Measurements from ENCODE around the gene PCGF6.
A peak's percentile ranks its signal among the peaks of the same experiment; 100 is the strongest.

The PCGF6 gene

GRCh38 chr10:103282961-103283360, 68.0 kb downstream of the PCGF6 start (continued):
- TF ChIP-seq ZNF747 (tag by site-specific recombination; IDR thresholded peaks at IDR 0.05) = no peak
- TF ChIP-seq OSR2 (tag by site-specific recombination; IDR thresholded peaks at IDR 0.05) = no peak
- TF ChIP-seq YY1 (tag by site-specific recombination; IDR thresholded peaks at IDR 0.05) = no peak

- CTCF ChIA-PET = interaction anchor here (0.6 kb wide), 1 partner anchor 51 kb away, joined by 3 read pairs; no protein-coding TSS in a partner anchor
- Histone ChIP-seq H3K4me3 (ENCODE audit: low read depth, low read length) (no peak overlapping the region), H3K9me3 (ENCODE audit: control insufficient read depth, insufficient read depth, low read depth, low read length) (no peaks in the 10 kb centered on the region), H3K4me1 (ENCODE audit: control insufficient read depth, insufficient read depth, low read length) (peaks cover 10% of the 10 kb centered on the region), H3K36me3 (ENCODE audit: control insufficient read depth in 2 of 2, insufficient read depth in 1 of 2, low read length in 2 of 2) (no peaks in the 10 kb centered on the region), H3K27ac (ENCODE audit: extremely low read depth, low read depth, low read length) (no peak overlapping the region)
- POLR2A ChIA-PET = interaction anchor here (0.5 kb wide), 1 partner anchor 14 kb away, joined by 3 read pairs; no protein-coding TSS in a partner anchor
- no peak for TF ChIP-seq ZNF112 (tag by site-specific recombination; IDR thresholded peaks at IDR 0.05)
- no peak for TF ChIP-seq KLF16 (tag by site-specific recombination; IDR thresholded peaks at IDR 0.05)
- no peak for TF ChIP-seq ZNF747 (tag by site-specific recombination; IDR thresholded peaks at IDR 0.05)
- TF ChIP-seq ZNF335 (tag by site-specific recombination; conservative IDR thresholded peaks at IDR 0.05) = 0 out of 2 replicates have a peak, but pooled peaks have one; percentile 8
- no peak for TF ChIP-seq ZNF26 (tag by site-specific recombination; IDR thresholded peaks at IDR 0.05)
- TF ChIP-seq HOXD13 (CRISPR knock-in tag; IDR thresholded peaks at IDR 0.05; ENCODE audit: borderline replicate concordance) = no peak
- TF ChIP-seq ZBTB17 (tag by site-specific recombination; IDR thresholded peaks at IDR 0.05) = peak; percentile 91
- TF ChIP-seq ZNF280D (tag by site-specific recombination; IDR thresholded peaks at IDR 0.05) = no peak
- no peak for TF ChIP-seq ZNF837 (tag by site-specific recombination; IDR thresholded peaks at IDR 0.05)
- no peak for TF ChIP-seq ZXDB (tag by site-specific recombination; IDR thresholded peaks at IDR 0.05)
- TF ChIP-seq ZNF324 (tag by site-specific recombination; IDR thresholded peaks at IDR 0.05) = no peak
- TF ChIP-seq KLF9 (tag by site-specific recombination; IDR thresholded peaks at IDR 0.05; ENCODE audit: low read depth) = peak; percentile 62
- 0 out of 2 replicates have a peak, but pooled peaks have one; percentile 43 for TF ChIP-seq ZNF610 (tag by site-specific recombination; IDR thresholded peaks at IDR 0.05; ENCODE audit: borderline replicate concordance)
- TF ChIP-seq ZNF223 (tag by site-specific recombination; IDR thresholded peaks at IDR 0.05) = no peak
- no peak for TF ChIP-seq ZNF777 (tag by site-specific recombination; IDR thresholded peaks at IDR 0.05; ENCODE audit: borderline replicate concordance)
- TF ChIP-seq ZNF768 (tag by site-specific recombination; IDR thresholded peaks at IDR 0.05) = no peak
- TF ChIP-seq SETDB1 (IDR thresholded peaks at IDR 0.05; ENCODE audit: insufficient read length, low read length) = no peak
- TF ChIP-seq SP2 (tag by site-specific recombination; IDR thresholded peaks at IDR 0.05) = no peak
- no peak for TF ChIP-seq REPIN1 (tag by site-specific recombination; IDR thresholded peaks at IDR 0.05; ENCODE audit: low read depth)
- TF ChIP-seq SCRT2 (tag by site-specific recombination; IDR thresholded peaks at IDR 0.05) = no peak
- TF ChIP-seq GLIS2 (tag by site-specific recombination; IDR thresholded peaks at IDR 0.05) = no peak
- no peak for TF ChIP-seq IKZF3 (tag by site-specific recombination; IDR thresholded peaks at IDR 0.05)
- peak; percentile 44 for TF ChIP-seq ZIC2 (tag by site-specific recombination; IDR thresholded peaks at IDR 0.05)
- TF ChIP-seq ZBTB44 (tag by site-specific recombination; IDR thresholded peaks at IDR 0.05) = no peak
- TF ChIP-seq ZNF514 (tag by site-specific recombination; IDR thresholded peaks at IDR 0.05) = no peak
- no peak for TF ChIP-seq MYNN (tag by site-specific recombination; IDR thresholded peaks at IDR 0.05; ENCODE audit: borderline replicate concordance)
- peak; percentile 58 for TF ChIP-seq YY2 (tag by site-specific recombination; IDR thresholded peaks at IDR 0.05)
- TF ChIP-seq ZNF292 (tag by site-specific recombination; IDR thresholded peaks at IDR 0.05; ENCODE audit: borderline replicate concordance, low read depth) = no peak
- TF ChIP-seq YY1 (tag by site-specific recombination; IDR thresholded peaks at IDR 0.05) = 0 out of 2 replicates have a peak, but pooled peaks have one; percentile 21
- TF ChIP-seq KLF1 (tag by site-specific recombination; IDR thresholded peaks at IDR 0.05) = peak; percentile 48
- no peak for TF ChIP-seq GLI4 (tag by site-specific recombination; IDR thresholded peaks at IDR 0.05)
- 0 out of 2 replicates have a peak, but pooled peaks have one; percentile 14 for TF ChIP-seq ZNF561 (tag by site-specific recombination; IDR thresholded peaks at IDR 0.05; ENCODE audit: borderline replicate concordance)
Observed at GRCh38 chr10:103281753-103282152, 69.2 kb downstream of the PCGF6 start.
